Naive thymus-derived CD8-positive, alpha-beta T cell (primary cell): ENCODE results near the gene AMZ1. TPM values are rescaled to one million over a fixed set of nuclear protein-coding genes. Genes with fewer than 3 reads are reported as not detected.

Experiments
- ATAC-seq, 2 donors: fragments of 150-1000 bp; cut with Tn5 transposase in 1 of 2; sonication (Bioruptor Pico), chemical (Tn5 transposase) in 1 of 2; 1 replicate in 1 of 2; 2 replicates in 1 of 2; pipeline ENCODE4 v1.10.0; 2021; ENCODE audit warnings: mild to moderate bottlenecking in 2 of 2, moderate library complexity in 2 of 2
- POLR2A ChIA-PET: fragments of 350-600 bp; sonication (Branson Sonifier 250); formaldehyde crosslinking; loops from one replicate; lab custom pipeline; 2021; ENCODE audit warnings: antibody characterized with exemption; lab: Charles Lee
- DNase-seq, 10 donors: peaks; one replicate each; pipeline versions ENCODE4 v3.0.0 to v3.0.0-alpha.2; 2020 to 2022
- H3K27ac Mint-ChIP-seq, 10 donors: one replicate each; pipeline ENCODE4 v1.8.0; 2020 to 2022; ENCODE audit warnings: mild to moderate bottlenecking in 10 of 10, mixed read lengths in 10 of 10, moderate library complexity in 4 of 10, inconsistent platforms in 1 of 10
- H3K27me3 Mint-ChIP-seq, 5 donors: one replicate each; pipeline ENCODE4 v1.8.0; 2021 to 2022; ENCODE audit warnings: mixed read lengths in 5 of 5
- H3K36me3 Mint-ChIP-seq, 3 donors: one replicate each; pipeline ENCODE4 v1.8.0; 2020 to 2022; ENCODE audit warnings: mixed read lengths in 3 of 3, mild to moderate bottlenecking in 2 of 3, inconsistent platforms in 1 of 3
- H3K4me1 Mint-ChIP-seq, 4 donors: one replicate each; pipeline ENCODE4 v1.8.0; 2021 to 2022; ENCODE audit warnings: mixed read lengths in 4 of 4
- H3K4me3 Mint-ChIP-seq, 10 donors: one replicate each; pipeline ENCODE4 v1.8.0; 2020 to 2022; ENCODE audit warnings: mild to moderate bottlenecking in 10 of 10, mixed read lengths in 10 of 10, moderate library complexity in 6 of 10, inconsistent platforms in 1 of 10
- H3K9me3 Mint-ChIP-seq, 9 donors: one replicate each; pipeline ENCODE4 v1.8.0; 2020 to 2022; ENCODE audit warnings: mixed read lengths in 9 of 9, mild to moderate bottlenecking in 3 of 9, inconsistent platforms in 1 of 9, moderate library complexity in 1 of 9
- polyA plus RNA-seq, 3 donors: library from polyadenylated mRNA; unstranded; fragments of 300-500 nt; fragmentation: Illumina TruSeq; gene quantifications; one replicate each; pipeline ENCODE4 v1.2.3, GENCODE V29; 2021
- total RNA-seq, 8 experiments: library from RNA in 2 of 8; stranded (reverse) in 2 of 8; gene quantifications; one replicate each; pipeline ENCODE4 v1.2.3 and lab custom pipeline; 2021 to 2026

AMZ1 gene
- total and polyA plus RNA-seq, 5 experiments from 2014 or later: 0.05 TPM; not detected in 4

- peaks cover 0 to 10% (median 2%) of the 10 kb centered on the region in 3 donors for H3K36me3 Mint-ChIP-seq
- no peak overlapping the region for H3K27ac Mint-ChIP-seq
- ATAC-seq (no peak), DNase-seq (no peak)
- H3K9me3 Mint-ChIP-seq: no peaks in the 10 kb centered on the region
- POLR2A ChIA-PET: no interaction called here
- no peak overlapping the region for H3K4me3 Mint-ChIP-seq
- peaks cover 0 to 4% (median 0%) of the 10 kb centered on the region in 4 donors for H3K4me1 Mint-ChIP-seq
- no peaks in the 10 kb centered on the region for H3K27me3 Mint-ChIP-seq
These were observed 33.9 kb upstream of the AMZ1 start for GRCh38 chr7:2654059-2654458.

- ATAC-seq (no peak), DNase-seq (peak in 1 of 10 donors; percentile 32)
- Mint-ChIP-seq H3K9me3 (no peaks in the 10 kb centered on the region), H3K27ac (no peak overlapping the region), H3K4me3 (no peak overlapping the region), H3K4me1 (peaks cover 0 to 4% (median 0%) of the 10 kb centered on the region in 4 donors), H3K36me3 (peaks cover 0 to 7% (median 0%) of the 10 kb centered on the region in 3 donors), H3K27me3 (no peaks in the 10 kb centered on the region)
- POLR2A ChIA-PET: no interaction called here
These were observed 32.0 kb upstream of the AMZ1 start for GRCh38 chr7:2655870-2656614.

- Mint-ChIP-seq H3K9me3 (no peaks in the 10 kb centered on the region), H3K27me3 (no peaks in the 10 kb centered on the region), H3K4me1 (peaks cover 0 to 4% (median under 1%) of the 10 kb centered on the region in 4 donors), H3K36me3 (peaks cover 0 to 7% (median 0%) of the 10 kb centered on the region in 3 donors), H3K27ac (peak overlapping the region in 1 of 10 donors; percentile 81), H3K4me3 (no peak overlapping the region)
- POLR2A ChIA-PET: no interaction called here
- ATAC-seq: no peak
- DNase-seq: peak in 1 of 10 donors; percentile 1
These were observed 30.8 kb upstream of the AMZ1 start for GRCh38 chr7:2657208-2657607.

GRCh38 chr7:2657920-2658671 is 29.9 kb upstream of the AMZ1 start:
- POLR2A ChIA-PET: no interaction called here
- H3K36me3 Mint-ChIP-seq: peaks cover 0 to 11% (median 0%) of the 10 kb centered on the region in 3 donors
- no peak for ATAC-seq
- no peaks in the 10 kb centered on the region for H3K9me3 Mint-ChIP-seq
- H3K4me1 Mint-ChIP-seq: peaks cover 0 to 4% (median under 1%) of the 10 kb centered on the region in 4 donors
- H3K4me3 Mint-ChIP-seq: no peak overlapping the region
- peak in 1 of 10 donors; percentile 45 for DNase-seq
- H3K27me3 Mint-ChIP-seq: no peaks in the 10 kb centered on the region
- H3K27ac Mint-ChIP-seq: no peak overlapping the region

GRCh38 chr7:2658941-2659340 is 29.1 kb upstream of the AMZ1 start:
- H3K27me3 Mint-ChIP-seq: no peaks in the 10 kb centered on the region
- POLR2A ChIA-PET: no interaction called here
- ATAC-seq (no peak), DNase-seq (peak in 1 of 10 donors; percentile 57)
- peaks cover 0 to 11% (median 0%) of the 10 kb centered on the region in 3 donors for H3K36me3 Mint-ChIP-seq
- peaks cover 0 to 4% (median under 1%) of the 10 kb centered on the region in 4 donors for H3K4me1 Mint-ChIP-seq
- H3K4me3 Mint-ChIP-seq: no peak overlapping the region
- no peak overlapping the region for H3K27ac Mint-ChIP-seq
- H3K9me3 Mint-ChIP-seq: no peaks in the 10 kb centered on the region

- DNase-seq (peak in 1 of 10 donors; percentile 57), ATAC-seq (no peak)
- no peaks in the 10 kb centered on the region for H3K9me3 Mint-ChIP-seq
- POLR2A ChIA-PET: no interaction called here
- H3K27me3 Mint-ChIP-seq: no peaks in the 10 kb centered on the region
- no peak overlapping the region for H3K4me3 Mint-ChIP-seq
- H3K4me1 Mint-ChIP-seq: peaks cover 0 to 4% (median under 1%) of the 10 kb centered on the region in 4 donors
- peaks cover 0 to 11% (median 0%) of the 10 kb centered on the region in 3 donors for H3K36me3 Mint-ChIP-seq
- H3K27ac Mint-ChIP-seq: no peak overlapping the region
These were observed 28.2 kb upstream of the AMZ1 start for GRCh38 chr7:2659556-2660358.

GRCh38 chr7:2660359-2661095 is 27.5 kb upstream of the AMZ1 start:
- ATAC-seq: no peak
- Mint-ChIP-seq H3K36me3 (peaks cover 0 to 11% (median 0%) of the 10 kb centered on the region in 3 donors), H3K4me1 (peaks cover 0 to 4% (median 2%) of the 10 kb centered on the region in 4 donors), H3K4me3 (no peak overlapping the region), H3K27ac (no peak overlapping the region), H3K27me3 (no peaks in the 10 kb centered on the region), H3K9me3 (no peaks in the 10 kb centered on the region)
- peak in 1 of 10 donors; percentile 60 for DNase-seq
- POLR2A ChIA-PET: no interaction called here

GRCh38 chr7:2661096-2661449 is 26.9 kb upstream of the AMZ1 start:
- peak in 1 of 10 donors; percentile 63 for DNase-seq
- Mint-ChIP-seq H3K27me3 (no peaks in the 10 kb centered on the region), H3K4me3 (no peak overlapping the region), H3K36me3 (peaks cover 0 to 11% (median 0%) of the 10 kb centered on the region in 3 donors), H3K4me1 (peaks cover 0 to 4% (median 2%) of the 10 kb centered on the region in 4 donors), H3K27ac (no peak overlapping the region), H3K9me3 (no peaks in the 10 kb centered on the region)
- POLR2A ChIA-PET: no interaction called here
- no peak for ATAC-seq

GRCh38 chr7:2661602-2662272 is 26.3 kb upstream of the AMZ1 start:
- H3K9me3 Mint-ChIP-seq: no peaks in the 10 kb centered on the region
- peaks cover 0 to 4% (median 2%) of the 10 kb centered on the region in 4 donors for H3K4me1 Mint-ChIP-seq
- no peak overlapping the region for H3K4me3 Mint-ChIP-seq
- H3K27ac Mint-ChIP-seq: no peak overlapping the region
- no peaks in the 10 kb centered on the region for H3K27me3 Mint-ChIP-seq
- DNase-seq (peak in 1 of 10 donors; percentile 59), ATAC-seq (no peak)
- peaks cover 0 to 11% (median 0%) of the 10 kb centered on the region in 3 donors for H3K36me3 Mint-ChIP-seq
- POLR2A ChIA-PET: no interaction called here

GRCh38 chr7:2662273-2663120 is 25.5 kb upstream of the AMZ1 start:
- H3K9me3 Mint-ChIP-seq: no peaks in the 10 kb centered on the region
- peaks cover 0 to 5% (median 3%) of the 10 kb centered on the region in 5 donors for H3K27me3 Mint-ChIP-seq
- H3K4me1 Mint-ChIP-seq: peaks cover 0 to 4% (median 0%) of the 10 kb centered on the region in 4 donors
- POLR2A ChIA-PET: no interaction called here
- peaks cover 0 to 6% (median 0%) of the 10 kb centered on the region in 3 donors for H3K36me3 Mint-ChIP-seq
- H3K4me3 Mint-ChIP-seq: no peak overlapping the region
- DNase-seq: peak in 1 of 10 donors; percentile 63
- no peak overlapping the region for H3K27ac Mint-ChIP-seq
- ATAC-seq: no peak
